Measurements from ENCODE around the gene TTLL10.

TTLL10 gene

GRCh38 chr1:1237874-1238701, 64.4 kb downstream of the TTLL10 start:
- no peak for DNase-seq

- DNase-seq: no peak
Measured at GRCh38 chr1:1238702-1239178, 65.1 kb downstream of the TTLL10 start.

GRCh38 chr1:1239227-1239613, 65.5 kb downstream of the TTLL10 start:
- DNase-seq: no peak

- DNase-seq: no peak
Measured at GRCh38 chr1:1239614-1240347, 66.1 kb downstream of the TTLL10 start.

GRCh38 chr1:1240348-1240732, 66.7 kb downstream of the TTLL10 start:
- DNase-seq: no peak

GRCh38 chr1:1240822-1241587, 67.3 kb downstream of the TTLL10 start:
- no peak for DNase-seq

- no peak for DNase-seq
Measured at GRCh38 chr1:1241588-1242219, 68.0 kb downstream of the TTLL10 start.

- DNase-seq: no peak
Measured at GRCh38 chr1:1242461-1243265, 69.0 kb downstream of the TTLL10 start.

GRCh38 chr1:1243266-1243660, 69.6 kb downstream of the TTLL10 start:
- no peak for DNase-seq

- no peak for DNase-seq
Measured at GRCh38 chr1:1243807-1244191, 70.1 kb downstream of the TTLL10 start.

GRCh38 chr1:1244192-1244811, 70.6 kb downstream of the TTLL10 start:
- no peak for DNase-seq

- no peak for DNase-seq
Measured at GRCh38 chr1:1245178-1245816, 71.6 kb downstream of the TTLL10 start.

GRCh38 chr1:1245817-1246576, 72.3 kb downstream of the TTLL10 start:
- DNase-seq: no peak

GRCh38 chr1:1246577-1247340, 73.1 kb downstream of the TTLL10 start, which contains the start of gene C1QTNF12:
C1QTNF12 (minus strand) TSS chr1:1246722; CDS start chr1:1246690, 32 bp downstream.
- DNase-seq: no peak

- DNase-seq: no peak
Measured at GRCh38 chr1:1247341-1247913, 73.7 kb downstream of the TTLL10 start.
